Islet of Langerhans (tissue), 1 donor: Measurements from ENCODE around the gene USP12.
"Not testable (repeated sequence)": the region's sequence is repeated elsewhere in the genome, so short reads cannot be mapped to it uniquely, and the experiment has no call there.

Source experiments
- FAIRE-seq: peaks from one replicate; lab custom pipeline; 2011; peaks lifted over from hg19 to GRCh38; lab: Jason Lieb, UNC

Gene USP12

GRCh38 chr13:27149702-27150101, 21.9 kb downstream of the USP12 start:
- FAIRE-seq = no peak

- FAIRE-seq = no peak
Observed at GRCh38 chr13:27148900-27149299, 22.7 kb downstream of the USP12 start.

GRCh38 chr13:27147530-27148170, 24.0 kb downstream of the USP12 start:
- FAIRE-seq = no peak

- no peak for FAIRE-seq
Observed at GRCh38 chr13:27141746-27142145, 29.9 kb downstream of the USP12 start.

GRCh38 chr13:27141159-27141558, 30.5 kb downstream of the USP12 start:
- FAIRE-seq = not testable (repeated sequence)

- FAIRE-seq = no peak
Observed at GRCh38 chr13:27140060-27140459, 31.6 kb downstream of the USP12 start.

- no peak for FAIRE-seq
Observed at GRCh38 chr13:27139565-27139964, 32.0 kb downstream of the USP12 start.

- FAIRE-seq = no peak
Observed at GRCh38 chr13:27138457-27139093, 33.0 kb downstream of the USP12 start.

GRCh38 chr13:27137759-27138158, 33.9 kb downstream of the USP12 start:
- FAIRE-seq = no peak

- FAIRE-seq = peak; percentile 13
Observed at GRCh38 chr13:27135023-27135422, 36.6 kb downstream of the USP12 start.

GRCh38 chr13:27133889-27134288, 37.7 kb downstream of the USP12 start:
- no peak for FAIRE-seq

GRCh38 chr13:27132538-27132937, 39.1 kb downstream of the USP12 start:
- no peak for FAIRE-seq

GRCh38 chr13:27131906-27132305, 39.7 kb downstream of the USP12 start:
- FAIRE-seq = no peak

- FAIRE-seq = no peak
Observed at GRCh38 chr13:27130979-27131623, 40.5 kb downstream of the USP12 start.

GRCh38 chr13:27130223-27130978, 41.2 kb downstream of the USP12 start:
- FAIRE-seq = no peak

GRCh38 chr13:27128825-27129627, 42.6 kb downstream of the USP12 start:
- FAIRE-seq = no peak

GRCh38 chr13:27126859-27127258, 44.8 kb downstream of the USP12 start:
- no peak for FAIRE-seq

- FAIRE-seq = no peak
Observed at GRCh38 chr13:27125357-27126282, 46.0 kb downstream of the USP12 start.

GRCh38 chr13:27124571-27124970, 47.0 kb downstream of the USP12 start:
- no peak for FAIRE-seq

- not testable (repeated sequence) for FAIRE-seq
Observed at GRCh38 chr13:27123445-27123844, 48.2 kb downstream of the USP12 start.

GRCh38 chr13:27122036-27122435, 49.6 kb downstream of the USP12 start:
- no peak for FAIRE-seq
